K562 (cell line): ENCODE data around the gene TCF12. TPM values are rescaled to one million over a fixed set of nuclear protein-coding genes. Genes with fewer than 3 reads are reported as not detected.
A peak's percentile ranks its signal among the peaks of the same experiment; 100 is the strongest.

Experiments
- ATAC-seq: fragments of 200-7000 bp; cut with Tn5 transposase; 3 replicates; pipeline ENCODE4 v1.9.1; 2020; ENCODE audit warnings: moderate library complexity
- BruUV-seq: library from RNA; stranded (reverse); fragments of 400-500 nt; replicated peaks from 2 replicates; lab custom pipeline; 2021; lab: Mats Ljungman, UMichigan
- CTCF ChIA-PET: fragments of 300-600 bp; formaldehyde crosslinking; extraction: SDS; loops from one replicate; lab custom pipeline; 2021; ENCODE audit warnings: low intra/inter-chr PET ratio; lab: Yijun Ruan, JAX
- POLR2A ChIA-PET: fragments of 300-600, 350-650 bp; sonication (Branson Sonifier 250); formaldehyde crosslinking; extraction: SDS; loops from one replicate; lab custom pipeline; 2021; ENCODE audit warnings: antibody characterized with exemption, inconsistent platforms; lab: Yijun Ruan, JAX
- DNase-seq, 4 experiments: peaks; one replicate each; pipeline versions ENCODE4 v3.0.0 to v3.0.0-alpha.2; 2011 to 2018; ENCODE audit warnings: low spot score in 3 of 4, mixed read lengths in 3 of 4; ENCODE audit errors: extremely low read depth in 1 of 4
- FAIRE-seq: peaks from 2 replicates; lab custom pipeline; 2011; peaks lifted over from hg19 to GRCh38; lab: Jason Lieb, UNC
- H2AFZ ChIP-seq: 2 replicates; pipeline ENCODE4 v1.6.0; 2011; ENCODE audit warnings: low read depth, low read length, control low read depth, inconsistent platforms
- H3K27ac ChIP-seq: fragments of 200-600 bp; 3 replicates; pipeline ENCODE4 v1.8.0; 2011; ENCODE audit warnings: low read depth, mild to moderate bottlenecking, control low read depth, inconsistent platforms, low read length, moderate library complexity, mixed read lengths; ENCODE audit errors: extremely low read depth
- H3K27me3 ChIP-seq, 2 experiments: fragments of 300-600 bp in 1 of 2; 2 replicates in 1 of 2; 3 replicates in 1 of 2; pipeline versions ENCODE4 v1.6.0 to v1.8.0; 2011; ENCODE audit warnings: inconsistent platforms in 2 of 2, low read length in 2 of 2, mild to moderate bottlenecking in 1 of 2, mixed read lengths in 1 of 2, moderate library complexity in 1 of 2; ENCODE audit not compliant: control insufficient read depth in 2 of 2, insufficient read depth in 2 of 2
- H3K36me3 ChIP-seq: fragments of 300-600 bp; 3 replicates; pipeline ENCODE4 v1.8.0; 2011; ENCODE audit warnings: mild to moderate bottlenecking, low read length, inconsistent platforms; ENCODE audit not compliant: control insufficient read depth, insufficient read depth
- H3K4me1 ChIP-seq, 2 experiments: fragments of 200-600 bp in 1 of 2; replicated peaks in 1 of 2; 2 replicates in 1 of 2; 3 replicates in 1 of 2; pipeline versions ENCODE4 v1.5.1 to v1.8.0; 2011; ENCODE audit warnings: inconsistent platforms in 2 of 2, low read length in 2 of 2, mild to moderate bottlenecking in 1 of 2, mixed read lengths in 1 of 2, moderate library complexity in 1 of 2; ENCODE audit not compliant: control insufficient read depth in 2 of 2, insufficient read depth in 2 of 2
- H3K4me2 ChIP-seq: 2 replicates; pipeline ENCODE4 v1.6.1; 2011; ENCODE audit warnings: low read length, control low read depth, inconsistent platforms, mixed read lengths; ENCODE audit not compliant: insufficient read depth
- H3K4me3 ChIP-seq: fragments of 200-600 bp; sonication (generic), shearing (Covaris generic); 2 replicates; pipeline ENCODE4 v1.5.1; 2016; ENCODE audit warnings: control low read depth, inconsistent platforms
- H3K79me2 ChIP-seq: fragments of 200-600 bp; 3 replicates; pipeline ENCODE4 v1.8.0; 2011; ENCODE audit warnings: low read length, inconsistent platforms; ENCODE audit not compliant: control insufficient read depth, insufficient read depth
- H3K9ac ChIP-seq, 2 experiments: 2 replicates each; pipeline versions ENCODE4 v1.6.0 to v1.6.1; 2011; ENCODE audit warnings: low read depth in 2 of 2, low read length in 2 of 2, control low read depth in 1 of 2, inconsistent platforms in 1 of 2, mild to moderate bottlenecking in 1 of 2, mixed read lengths in 1 of 2; ENCODE audit not compliant: insufficient read depth in 1 of 2
- H3K9me1 ChIP-seq: one replicate; pipeline ENCODE4 v1.6.0; 2011; ENCODE audit warnings: inconsistent platforms, mild to moderate bottlenecking, low read length, moderate library complexity; ENCODE audit not compliant: control insufficient read depth, insufficient read depth
- H3K9me3 ChIP-seq: replicated peaks from 2 replicates; pipeline ENCODE4 v1.5.1; 2011; ENCODE audit warnings: low read depth, low read length, inconsistent platforms; ENCODE audit not compliant: control insufficient read depth, insufficient read depth
- H4K20me1 ChIP-seq: replicated peaks from 2 replicates; pipeline ENCODE4 v1.6.1; 2011; ENCODE audit warnings: low read length, inconsistent platforms, mixed read lengths; ENCODE audit not compliant: control insufficient read depth, insufficient read depth
- CEBPB ChIP-seq: fragments of 450-650 bp; IDR thresholded peaks from 2 replicates; pipeline ENCODE4 v1.6.1; 2016; ENCODE audit warnings: missing genetic modification characterization, missing compliant biosample characterization
- DPF2 ChIP-seq: fragments of 450-650 bp; IDR thresholded peaks from 2 replicates; pipeline ENCODE4 v1.6.1; 2016
- STAT5A ChIP-seq: IDR thresholded peaks from 2 replicates; pipeline ENCODE4 v1.6.1; 2012; ENCODE audit warnings: low read length, inconsistent platforms, borderline replicate concordance
- XRCC3 ChIP-seq: fragments of 450-650 bp; IDR thresholded peaks from 2 replicates; pipeline ENCODE4 v1.6.1; 2017; ENCODE audit warnings: mild to moderate bottlenecking, moderate library complexity
- ZNF143 ChIP-seq: sonication (generic); formaldehyde crosslinking; IDR thresholded peaks from 2 replicates; pipeline ENCODE4 v1.9.0; 2022; ENCODE audit warnings: mild to moderate bottlenecking, missing genetic modification reagents
- ZNF384 ChIP-seq: IDR thresholded peaks from 2 replicates; pipeline ENCODE4 v1.6.1; 2012; ENCODE audit warnings: low read depth, low read length, improper control_type of control experiment
- WGBS: fragments of 100-300 bp; shearing (Covaris generic); methylation state at CpG from one replicate; pipeline ENCODE4 v1.1.6; 2016; ENCODE audit warnings: low coverage, mixed read lengths; ENCODE audit not compliant: insufficient coverage; ENCODE audit errors: missing lambda C conversion rate; 5-methylcytosine and 5-hydroxymethylcytosine counted together
- in situ Hi-C: fragments of 300-500 bp; cut with MboI; formaldehyde crosslinking; loops from 4 replicates; pipeline ENCODE4 v1.15.0; 2018; ENCODE audit warnings: inconsistent platforms, mixed read lengths
- intact Hi-C: fragments of 100-400 bp; cut with micrococcal nuclease; formaldehyde crosslinking; loops from 2 replicates; pipeline ENCODE4 v1.14.2; 2022
- polyA plus RNA-seq, 8 experiments: library from polyadenylated mRNA; depleted of rRNA in 4 of 8; stranded (reverse) in 5 of 8; unstranded in 3 of 8; fragments of >200 nt; fragmentation: Nextera tagmentation in 2 of 8; fragmentation: Illumina TruSeq in 1 of 8; extraction: Ambion mirVana in 2 of 8; extraction: Trizol in 1 of 8; gene quantifications; 2 replicates each; pipeline versions ENCODE4 v1.2.1 to v1.2.3, GENCODE V29; 2011 to 2014; ENCODE audit warnings: inconsistent platforms in 1 of 8, missing spikeins in 1 of 8
- total RNA-seq, 7 experiments: library from RNA; depleted of rRNA in 6 of 7; stranded (reverse); fragments of >200 nt in 6 of 7; fragmentation: Illumina TruSeq in 2 of 7; extraction: Trizol in 2 of 7; gene quantifications; 2 replicates each; pipeline versions ENCODE4 v1.2.1 to v1.2.3, GENCODE V29; 2011 to 2021; ENCODE audit warnings: low replicate concordance in 1 of 7
- TF ChIP-seq, protein P1 (sequence below): sonication (generic); IDR thresholded peaks from 2 replicates; pipeline ENCODE4 v1.6.1; 2016

TCF12 gene
- total and polyA plus RNA-seq, 9 of the 15 experiments (the other 6 are each of a cell fraction or from before 2014, with no cell fraction given), result 10.5 to 132 (median 52.9) TPM

DNA sequence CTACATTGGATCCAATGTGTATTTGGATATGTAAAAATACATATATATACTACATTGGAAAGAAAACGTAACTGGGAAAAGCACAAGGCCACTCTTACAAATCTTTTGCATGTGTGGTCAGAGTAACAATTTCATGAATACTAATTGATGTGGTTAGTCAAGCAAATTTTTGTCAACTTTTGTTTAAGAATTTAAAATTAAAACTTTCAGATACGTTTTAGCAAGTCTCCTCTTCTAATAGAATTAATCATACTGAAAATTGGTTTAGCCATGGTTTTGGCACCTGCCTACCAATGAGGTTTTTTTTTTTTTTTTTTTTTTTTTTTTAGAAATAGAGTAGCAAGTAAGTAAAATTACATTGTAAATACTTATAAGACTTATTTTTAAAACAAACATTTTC is 304.9 kb downstream of the TCF12 start:
- ChIA-PET CTCF (no interaction called here), POLR2A (interaction anchor here (1.0 kb wide), 1 partner anchor 8 kb away, joined by 3 read pairs; no protein-coding TSS in a partner anchor)
- 44% methylated on average over 2 of the region's 2 CpGs for WGBS
- FAIRE-seq (peak; percentile 29), ATAC-seq (no peak)
- H2AFZ ChIP-seq, result peak overlapping the region; percentile 33; the same call in 1 of the 2 replicates
- H3K27ac ChIP-seq, result peak overlapping the region; percentile 11; the same call in 1 of the 3 replicates
- no TSS peak for BruUV-seq
- H3K36me3 ChIP-seq, result no peaks in the 10 kb centered on the region
- H3K27me3 ChIP-seq, result no peaks in the 10 kb centered on the region
- H3K9me1 ChIP-seq, result no peaks in the 10 kb centered on the region
- H3K9ac ChIP-seq, result no peak overlapping the region
- H3K4me2 ChIP-seq, result no peak overlapping the region
- no peak overlapping the region for H3K4me3 ChIP-seq
- no peaks in the 10 kb centered on the region for H4K20me1 ChIP-seq
- H3K9me3 ChIP-seq, result no peaks in the 10 kb centered on the region
- in situ Hi-C loops, result no loop called here
- intact Hi-C loops, result loop anchor here (5.0 kb wide), 2 partner anchors 99 to 336 kb away; no protein-coding TSS in a partner anchor
- TF ChIP-seq ZNF384 (peak; percentile 13; the same call in 1 of the 2 replicates), ZNF143 (no peak)
- TF ChIP-seq, all 486 proteins: peak for 1
- Histone ChIP-seq H3K79me2 (peaks cover 28% of the 10 kb centered on the region), H3K4me1 (peaks cover 3 to 12% of the 10 kb centered on the region in 2 experiments; a peak in 2 of 5 replicates)
- DNase-seq, result no peak

DNA sequence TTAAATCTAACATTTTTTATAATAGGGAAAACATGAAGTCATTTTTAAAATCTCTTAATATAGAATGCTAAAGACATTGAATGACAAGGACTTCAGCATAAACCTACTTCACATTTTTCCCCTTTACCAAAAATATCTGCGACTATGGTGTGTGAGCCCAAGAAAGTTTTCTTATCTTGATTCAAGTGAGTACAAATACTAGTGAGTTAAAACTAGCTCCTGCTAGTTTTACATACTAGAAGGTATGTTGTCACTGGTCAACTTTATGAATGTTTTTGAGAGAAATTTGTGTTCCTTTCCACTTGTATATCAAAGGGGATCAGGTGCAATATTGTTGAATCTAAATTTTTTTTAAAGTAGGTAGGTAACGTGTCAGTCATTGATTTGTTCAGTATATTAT is 305.4 kb downstream of the TCF12 start:
- Histone ChIP-seq H3K4me2 (no peak overlapping the region), H2AFZ (no peak overlapping the region), H3K4me1 (peaks cover 3 to 12% of the 10 kb centered on the region in 2 experiments; a peak in 3 of 5 replicates), H3K4me3 (no peak overlapping the region), H3K79me2 (peaks cover 25% of the 10 kb centered on the region), H3K9ac (no peak overlapping the region), H3K36me3 (no peaks in the 10 kb centered on the region), H3K27ac (no peak overlapping the region; the same call in 2 of the 3 replicates), H3K9me1 (no peaks in the 10 kb centered on the region), H4K20me1 (no peaks in the 10 kb centered on the region), H3K27me3 (no peaks in the 10 kb centered on the region), H3K9me3 (no peaks in the 10 kb centered on the region)
- CTCF ChIA-PET, result no interaction called here
- WGBS, result 26% methylated on average over 2 of the region's 2 CpGs
- intact Hi-C loops (loop anchor here (5.0 kb wide), 2 partner anchors 98 to 337 kb away; no protein-coding TSS in a partner anchor), in situ Hi-C loops (no loop called here)
- POLR2A ChIA-PET, result interaction anchor here (1.0 kb wide), 1 partner anchor 8 kb away, joined by 3 read pairs; no protein-coding TSS in a partner anchor
- ATAC-seq, result peak; percentile 65; the same call in 2 of the 3 replicates
- no peak for FAIRE-seq
- peak in 1 of 4 experiments; percentile 15 for DNase-seq
- BruUV-seq, result no TSS peak
- TF ChIP-seq, protein P1, sequence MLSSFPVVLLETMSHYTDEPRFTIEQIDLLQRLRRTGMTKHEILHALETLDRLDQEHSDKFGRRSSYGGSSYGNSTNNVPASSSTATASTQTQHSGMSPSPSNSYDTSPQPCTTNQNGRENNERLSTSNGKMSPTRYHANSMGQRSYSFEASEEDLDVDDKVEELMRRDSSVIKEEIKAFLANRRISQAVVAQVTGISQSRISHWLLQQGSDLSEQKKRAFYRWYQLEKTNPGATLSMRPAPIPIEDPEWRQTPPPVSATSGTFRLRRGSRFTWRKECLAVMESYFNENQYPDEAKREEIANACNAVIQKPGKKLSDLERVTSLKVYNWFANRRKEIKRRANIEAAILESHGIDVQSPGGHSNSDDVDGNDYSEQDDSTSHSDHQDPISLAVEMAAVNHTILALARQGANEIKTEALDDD, result peak; percentile 93
- TF ChIP-seq CEBPB (tag) (no peak), DPF2 (0 out of 2 replicates have a peak, but pooled peaks have one; percentile 19), STAT5A (no peak), XRCC3 (no peak)
